Right renal pelvis (tissue), 4 donors: ENCODE measurements around the gene PLEKHG4. TPM values are rescaled to one million over a fixed set of nuclear protein-coding genes. Genes with fewer than 3 reads are reported as not detected.

Experiments
- DNase-seq, 4 donors: peaks; one replicate each; pipeline ENCODE4 v3.0.0-alpha.2; 2013; ENCODE audit warnings: low read depth in 4 of 4, low spot score in 3 of 4, missing footprints in 1 of 4
- polyA plus RNA-seq, 4 donors: library from polyadenylated mRNA; unstranded; fragments of 120-200 nt; gene quantifications; one replicate each; pipeline ENCODE4 v1.2.1, GENCODE V29; 2013; ENCODE audit not compliant: insufficient read length in 4 of 4

PLEKHG4 gene
- polyA plus RNA-seq, 4 donors, result 11.5 to 16.4 (median 13.8) TPM

DNA sequence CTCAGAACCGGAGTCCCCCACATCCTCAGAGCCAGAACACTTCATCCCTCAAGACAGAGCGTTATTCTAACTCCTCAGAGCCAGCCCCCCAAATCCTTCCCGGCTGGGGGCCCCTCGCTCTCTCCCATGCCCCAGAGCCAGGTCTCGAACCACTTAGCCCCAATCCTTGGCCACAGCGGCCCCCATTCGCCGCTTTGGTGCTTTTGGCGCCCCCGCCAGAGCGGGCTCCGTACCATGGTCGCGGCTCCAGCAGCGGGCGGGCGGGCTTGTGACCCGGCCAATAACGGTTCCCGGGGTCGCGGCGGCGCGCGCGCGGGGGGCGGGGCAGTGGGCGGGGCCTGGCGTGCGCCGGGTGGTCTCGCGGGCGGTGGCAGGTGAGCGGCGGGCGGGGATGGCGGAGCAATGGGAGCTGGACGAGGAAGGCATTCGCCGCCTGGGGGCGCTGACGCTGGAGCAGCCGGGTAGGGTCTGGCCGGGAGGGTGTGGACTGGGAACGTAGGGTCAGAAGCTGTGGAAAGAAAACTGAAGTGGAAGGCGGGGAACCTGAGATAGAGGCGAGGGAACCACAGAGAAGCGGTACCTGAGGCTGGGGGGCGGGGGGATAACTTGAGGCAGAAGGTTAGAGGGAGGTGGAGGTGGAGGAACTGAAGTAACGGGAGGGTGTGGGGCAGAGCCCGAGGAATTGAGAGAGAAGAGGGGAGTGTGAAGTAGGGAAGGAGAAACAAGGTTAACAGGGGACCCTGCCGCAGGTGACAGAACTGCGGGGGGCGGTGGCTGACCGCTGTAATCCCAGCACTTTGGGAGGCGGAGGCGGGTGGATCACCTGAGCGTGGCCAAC is 47.4 kb downstream of the PLEKHG4 start, which contains the start of the genes KCTD19 and LRRC36:
TSS of gene KCTD19 (minus strand) at position 270 of the 838 bp plus-strand sequence. CDS start at position 236, 34 bp downstream.
TSS of gene LRRC36 (plus strand) at position 344 of the 838 bp plus-strand sequence. CDS start at position 392, 48 bp downstream.
- peak in 3 of 4 donors; percentile 51 to 58 (median 55) for DNase-seq

DNA sequence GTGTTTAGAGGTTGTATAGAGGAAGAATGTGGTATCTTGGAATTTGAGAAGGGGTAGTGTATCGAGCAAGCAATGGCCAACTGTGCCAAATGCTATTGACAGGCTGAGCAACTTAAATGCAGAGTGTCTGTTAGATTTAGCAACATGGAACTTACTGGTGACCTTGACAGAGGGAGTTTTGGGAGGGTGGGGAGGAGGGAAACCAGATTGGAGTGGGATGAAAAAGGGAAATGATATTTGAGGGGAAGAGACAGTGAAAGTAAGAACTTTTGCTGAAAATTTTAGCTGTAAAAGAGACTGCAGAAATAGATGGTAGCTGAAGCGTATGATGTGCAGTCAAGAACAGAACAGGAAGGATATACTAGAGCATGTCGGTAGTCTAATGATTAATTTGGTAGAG is 48.4 kb downstream of the PLEKHG4 start:
- no peak for DNase-seq

DNA sequence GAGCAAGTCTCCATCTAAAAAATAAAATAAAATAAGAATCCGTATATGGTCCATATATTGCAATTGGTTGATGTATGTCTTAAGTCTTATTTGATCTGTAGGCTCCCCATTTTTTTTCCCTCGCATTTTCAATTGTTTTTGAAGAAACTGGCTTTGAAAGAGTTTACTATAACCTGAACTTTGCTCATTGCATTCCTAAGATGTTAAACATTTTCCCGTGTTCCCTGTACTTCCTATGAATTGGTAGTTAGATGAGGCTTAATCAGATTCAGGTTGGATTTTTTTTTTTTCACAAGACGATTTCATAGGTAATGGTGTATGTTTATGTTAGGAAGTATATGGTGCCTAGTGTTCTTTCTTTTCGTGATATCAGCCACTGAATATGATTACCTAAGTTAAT is 50.6 kb downstream of the PLEKHG4 start:
- no peak for DNase-seq

DNA sequence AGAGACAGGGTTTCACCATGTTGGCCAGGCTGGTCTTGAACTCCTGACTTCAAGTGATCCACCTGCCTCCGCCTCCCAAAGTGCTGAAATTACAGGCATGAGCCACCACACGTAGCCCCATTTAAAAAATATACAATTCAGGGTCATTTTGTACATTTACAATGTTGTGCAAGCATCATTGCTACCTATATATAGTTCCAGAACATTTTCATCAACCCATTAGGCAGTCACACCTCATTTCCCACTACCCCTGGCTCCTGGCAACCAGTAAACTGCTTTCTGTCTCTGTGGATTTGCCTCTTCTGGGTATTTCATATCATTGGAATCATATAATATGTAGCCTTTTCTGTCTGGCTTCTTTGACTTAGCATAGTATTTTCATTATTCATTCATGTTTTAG is 54.0 kb downstream of the PLEKHG4 start:
- no peak for DNase-seq

DNA sequence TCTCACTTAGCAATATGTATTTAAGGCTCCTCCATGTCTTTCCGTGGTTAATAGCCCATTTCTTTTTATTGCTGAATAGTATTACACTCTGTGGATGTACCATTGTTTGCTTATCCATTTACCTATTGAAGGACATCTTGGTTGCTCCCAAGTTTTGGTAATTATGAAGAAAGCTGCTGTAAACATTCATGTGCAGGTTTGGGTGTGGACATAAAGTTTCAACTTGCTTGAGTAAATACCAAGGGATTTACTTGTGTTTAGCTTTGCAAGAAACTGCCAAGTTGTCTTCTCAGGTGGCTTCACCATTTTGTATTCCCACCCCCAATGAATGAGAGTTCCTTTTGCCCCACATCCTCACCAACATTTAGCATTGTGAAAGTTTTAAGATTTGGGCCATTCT is 56.8 kb downstream of the PLEKHG4 start:
- DNase-seq, result no peak

DNA sequence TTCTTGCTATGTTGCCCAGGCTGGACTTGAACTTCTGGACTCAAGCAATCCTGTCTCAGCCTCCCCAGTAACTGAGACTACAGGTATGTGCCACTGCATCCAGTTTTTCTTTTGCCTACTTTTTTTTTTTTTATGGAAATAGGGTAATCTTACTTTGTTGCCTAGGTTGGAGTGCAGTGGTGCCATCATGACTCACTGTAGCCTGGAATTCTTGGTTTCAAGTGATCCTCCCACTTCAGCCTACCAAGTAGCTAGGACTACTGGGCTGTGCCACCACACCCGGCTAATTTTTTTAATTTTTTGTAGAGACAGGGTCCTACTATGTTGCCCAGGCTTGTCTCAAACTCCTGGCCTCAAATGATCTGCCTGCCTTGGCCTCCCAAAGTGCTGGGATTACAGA is 57.3 kb downstream of the PLEKHG4 start:
- no peak for DNase-seq

Other genes with a start within 250 kb of the PLEKHG4 start
- gene PHAF1, start 169.6 kb upstream of the PLEKHG4 start, polyA plus RNA-seq, result 10 to 100 TPM; 21.1 to 24.2 (median 22.5) TPM
- gene B3GNT9, start 128.5 kb upstream of the PLEKHG4 start, polyA plus RNA-seq, result 10 to 100 TPM in 3 of 4 donors, 1 to 10 TPM in 1; 8.4 to 11.9 (median 10.9) TPM
- 1 to 10 TPM; 3.9 to 7.2 (median 4.5) TPM for gene TRADD, start 119.6 kb upstream of the PLEKHG4 start, polyA plus RNA-seq
- gene FBXL8, start 119.6 kb upstream of the PLEKHG4 start, polyA plus RNA-seq, result 1 to 10 TPM; 1.0 to 1.8 (median 1.4) TPM
- 1 to 10 TPM; 1.4 to 3.5 (median 2.7) TPM for gene HSF4, start 114.8 kb upstream of the PLEKHG4 start, polyA plus RNA-seq
- 1 to 10 TPM; 2.2 to 6.2 (median 4.8) TPM for gene NOL3, start 109.0 kb upstream of the PLEKHG4 start, polyA plus RNA-seq
- 10 to 100 TPM; 32.5 to 42.1 (median 36.5) TPM for gene MATCAP1, start 95.6 kb upstream of the PLEKHG4 start, polyA plus RNA-seq
- 1 to 10 TPM; 4.6 to 7.8 (median 5.3) TPM for gene EXOC3L1, start 89.4 kb upstream of the PLEKHG4 start, polyA plus RNA-seq
- 10 to 100 TPM; 58.6 to 64.1 (median 60.1) TPM for gene E2F4, start 87.4 kb upstream of the PLEKHG4 start, polyA plus RNA-seq
- 1 to 10 TPM; 4.1 to 7.5 (median 5.8) TPM for gene ELMO3, start 80.4 kb upstream of the PLEKHG4 start, polyA plus RNA-seq
- gene TMEM208, start 52.4 kb upstream of the PLEKHG4 start, polyA plus RNA-seq, result 10 to 100 TPM; 40.3 to 50.6 (median 41.4) TPM
- gene FHOD1, start 32.1 kb upstream of the PLEKHG4 start, polyA plus RNA-seq, result 10 to 100 TPM; 33.4 to 49.1 (median 38.7) TPM
- gene SLC9A5, start 30.6 kb upstream of the PLEKHG4 start, polyA plus RNA-seq, result 1 to 10 TPM; 2.9 to 3.9 (median 3.4) TPM
- gene KCTD19, start 47.2 kb downstream of the PLEKHG4 start, polyA plus RNA-seq, result 1 to 10 TPM in 1 of 4 donors, under 1 TPM in 3; 0.84 to 1.7 (median 0.88) TPM
- 1 to 10 TPM; 3.5 to 4.6 (median 3.9) TPM for gene LRRC36, start 47.3 kb downstream of the PLEKHG4 start, polyA plus RNA-seq
- 10 to 100 TPM; 51.7 to 75.7 (median 60.2) TPM for gene TPPP3, start 114.0 kb downstream of the PLEKHG4 start, polyA plus RNA-seq
- 10 to 100 TPM; 13.2 to 16.8 (median 14.4) TPM for gene ZDHHC1, start 136.9 kb downstream of the PLEKHG4 start, polyA plus RNA-seq
- gene HSD11B2, start 151.6 kb downstream of the PLEKHG4 start, polyA plus RNA-seq, result 10 to 100 TPM; 49.6 to 57.9 (median 52.0) TPM
- 100 to 1,000 TPM in 1 of 4 donors, 10 to 100 TPM in 3; 82.6 to 104 (median 91.2) TPM for gene ATP6V0D1, start 201.6 kb downstream of the PLEKHG4 start, polyA plus RNA-seq
- gene AGRP, start 204.0 kb downstream of the PLEKHG4 start, polyA plus RNA-seq, result under 1 TPM in 2 of 4 donors, not detected in 2; 0.25 to 0.31 TPM
- 100 to 1,000 TPM; 110 to 137 (median 117) TPM for gene RIPOR1, start 249.3 kb downstream of the PLEKHG4 start, polyA plus RNA-seq